Stimulated activated CD8-positive, alpha-beta memory T cell treated with anti-CD3 and anti-CD28 coated beads, Interleukin-12 subunit alpha, Interleukin-12 subunit beta, amount 100 ng/mL, for 1 hour (primary cell): ENCODE results near the gene NAV2.

ENCODE experiments used
- DNase-seq: peaks from one replicate; pipeline ENCODE4 v3.0.0-alpha.2; 2020; ENCODE audit warnings: low read depth

The NAV2 gene

GRCh38 chr11:19779740-19780139 is 67.1 kb downstream of the NAV2 start:
- no peak for DNase-seq

GRCh38 chr11:19781351-19781750 is 68.7 kb downstream of the NAV2 start:
- DNase-seq = no peak

- no peak for DNase-seq
These were observed 72.6 kb downstream of the NAV2 start for GRCh38 chr11:19785265-19785664.

GRCh38 chr11:19786644-19787043 is 74.0 kb downstream of the NAV2 start:
- no peak for DNase-seq

GRCh38 chr11:19788435-19788834 is 75.8 kb downstream of the NAV2 start:
- DNase-seq = no peak

GRCh38 chr11:19789245-19789644 is 76.6 kb downstream of the NAV2 start:
- DNase-seq = no peak

- DNase-seq = no peak
These were observed 77.4 kb downstream of the NAV2 start for GRCh38 chr11:19789835-19790710.

- DNase-seq = no peak
These were observed 78.4 kb downstream of the NAV2 start for GRCh38 chr11:19790831-19791552.

GRCh38 chr11:19792510-19792909 is 79.9 kb downstream of the NAV2 start:
- DNase-seq = no peak

GRCh38 chr11:19793326-19793725 is 80.7 kb downstream of the NAV2 start:
- DNase-seq = no peak

- DNase-seq = no peak
These were observed 81.5 kb downstream of the NAV2 start for GRCh38 chr11:19794161-19794560.

GRCh38 chr11:19795082-19795481 is 82.4 kb downstream of the NAV2 start:
- no peak for DNase-seq

GRCh38 chr11:19800162-19800561 is 87.5 kb downstream of the NAV2 start:
- no peak for DNase-seq

GRCh38 chr11:19800714-19801519 is 88.3 kb downstream of the NAV2 start:
- DNase-seq = no peak

GRCh38 chr11:19802773-19803293 is 90.2 kb downstream of the NAV2 start:
- no peak for DNase-seq

- no peak for DNase-seq
These were observed 90.9 kb downstream of the NAV2 start for GRCh38 chr11:19803506-19803998.

GRCh38 chr11:19805376-19805775 is 92.7 kb downstream of the NAV2 start:
- no peak for DNase-seq

GRCh38 chr11:19805827-19806226 is 93.2 kb downstream of the NAV2 start:
- no peak for DNase-seq

GRCh38 chr11:19806251-19806650 is 93.6 kb downstream of the NAV2 start:
- DNase-seq = no peak

GRCh38 chr11:19808076-19808911 is 95.7 kb downstream of the NAV2 start:
- no peak for DNase-seq

- DNase-seq = no peak
These were observed 98.2 kb downstream of the NAV2 start for GRCh38 chr11:19810852-19811251.
